Measurements from ENCODE around the gene LOXL3. TPM values are rescaled to one million over a fixed set of nuclear protein-coding genes. Genes with fewer than 3 reads are reported as not detected.

Gene LOXL3
- polyA plus RNA-seq, 1 of the 3 experiments (the other 2 are of a cell fraction), result 47.9 TPM

DNA sequence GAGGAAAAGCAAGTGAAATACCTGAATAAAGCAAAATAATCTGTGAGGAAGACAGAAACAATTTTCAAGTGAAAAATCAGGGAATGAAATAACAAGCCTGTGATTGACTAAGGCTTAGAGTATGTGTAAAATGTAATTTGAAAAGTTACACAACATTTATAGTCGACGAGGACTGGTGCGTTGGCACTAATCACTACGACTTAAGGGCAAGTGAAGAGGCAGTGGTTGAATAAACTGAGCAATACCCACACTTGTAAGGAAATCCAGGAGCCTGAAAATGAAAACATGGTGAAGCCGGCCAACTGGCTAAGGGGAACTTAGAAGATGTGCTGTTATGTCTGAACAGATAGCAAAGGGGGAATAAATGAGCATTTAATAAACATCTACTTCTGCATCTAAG is 14.1 kb upstream of the LOXL3 start:
- WGBS (ENCODE audit: low lambda C conversion rate), result 39% methylated on average over 5 of the region's 5 CpGs
- DNase-seq, result no peak
- H3K9ac ChIP-seq, result peak overlapping the region; percentile 61; the same call in 1 of the 2 replicates

DNA sequence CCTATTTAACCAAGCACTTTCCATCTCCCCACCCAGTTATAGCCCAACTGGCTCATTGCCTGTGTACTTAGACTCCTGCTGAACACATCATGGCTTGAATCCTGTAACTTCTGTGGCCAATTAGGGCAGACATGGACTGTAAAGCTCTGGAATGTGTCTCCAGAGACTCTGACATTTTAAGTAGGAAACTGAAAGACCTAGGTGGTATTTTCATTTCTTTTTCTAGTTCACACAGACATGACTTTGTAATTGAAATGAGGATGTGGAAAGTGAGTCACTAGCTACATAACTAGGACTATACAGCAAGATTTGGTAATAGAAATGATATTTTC is 13.0 kb upstream of the LOXL3 start:
- CTCF ChIA-PET, result interaction anchor here (1.0 to 3.6 kb wide), 6 partner anchors 9 to 388 kb away, joined by 3 to 24 read pairs (median 5); partner anchors contain the start of gene MOB1A
- H3K4me2 ChIP-seq, result peak overlapping the region; percentile 11; the same call in 1 of the 2 replicates
- no peak overlapping the region for H2AFZ ChIP-seq (ENCODE audit: low read depth)
- H3K4me1 ChIP-seq (ENCODE audit: control insufficient read depth in 1 of 2, insufficient read depth in 2 of 2, low read depth in 1 of 2, low read length in 1 of 2), result peaks cover 3 to 27% of the 10 kb centered on the region in 2 experiments; a peak in 2 of 4 replicates
- no peaks in the 10 kb centered on the region for H3K9me2 ChIP-seq
- no peaks in the 10 kb centered on the region for H3K27me3 ChIP-seq (ENCODE audit: insufficient read depth)
- DNase-seq, result no peak
- no peaks in the 10 kb centered on the region for H3K9me3 ChIP-seq
- H3K9ac ChIP-seq, result no peak overlapping the region; the same call in 1 of the 2 replicates
- POLR2A ChIA-PET, result no interaction called here
- H3K4me3 ChIP-seq (ENCODE audit: low read depth in 2 of 2, low read length in 1 of 2), result no peak overlapping the region
- peaks cover 39% of the 10 kb centered on the region for H3F3A ChIP-seq (replicated peaks; ENCODE audit: insufficient read depth)
- no peaks in the 10 kb centered on the region for H4K20me1 ChIP-seq (ENCODE audit: insufficient read depth)
- no peaks in the 10 kb centered on the region for H3K36me3 ChIP-seq (replicated peaks in 1 of 2; ENCODE audit: control insufficient read depth in 1 of 2, insufficient read depth in 2 of 2, low read length in 1 of 2)
- H3K79me2 ChIP-seq (ENCODE audit: insufficient read depth), result no peaks in the 10 kb centered on the region
- peak overlapping the region; percentile 86 to 93; a peak in 3 of 4 replicates for H3K27ac ChIP-seq (ENCODE audit: low read depth in 2 of 2, low read length in 1 of 2)
- TF ChIP-seq, protein P1, sequence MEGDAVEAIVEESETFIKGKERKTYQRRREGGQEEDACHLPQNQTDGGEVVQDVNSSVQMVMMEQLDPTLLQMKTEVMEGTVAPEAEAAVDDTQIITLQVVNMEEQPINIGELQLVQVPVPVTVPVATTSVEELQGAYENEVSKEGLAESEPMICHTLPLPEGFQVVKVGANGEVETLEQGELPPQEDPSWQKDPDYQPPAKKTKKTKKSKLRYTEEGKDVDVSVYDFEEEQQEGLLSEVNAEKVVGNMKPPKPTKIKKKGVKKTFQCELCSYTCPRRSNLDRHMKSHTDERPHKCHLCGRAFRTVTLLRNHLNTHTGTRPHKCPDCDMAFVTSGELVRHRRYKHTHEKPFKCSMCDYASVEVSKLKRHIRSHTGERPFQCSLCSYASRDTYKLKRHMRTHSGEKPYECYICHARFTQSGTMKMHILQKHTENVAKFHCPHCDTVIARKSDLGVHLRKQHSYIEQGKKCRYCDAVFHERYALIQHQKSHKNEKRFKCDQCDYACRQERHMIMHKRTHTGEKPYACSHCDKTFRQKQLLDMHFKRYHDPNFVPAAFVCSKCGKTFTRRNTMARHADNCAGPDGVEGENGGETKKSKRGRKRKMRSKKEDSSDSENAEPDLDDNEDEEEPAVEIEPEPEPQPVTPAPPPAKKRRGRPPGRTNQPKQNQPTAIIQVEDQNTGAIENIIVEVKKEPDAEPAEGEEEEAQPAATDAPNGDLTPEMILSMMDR (IDR thresholded peaks at IDR 0.05), result no peak
- no peak for TF ChIP-seq SMC3 (IDR thresholded peaks at IDR 0.05; ENCODE audit: low read depth, low read length)
- no peak for TF ChIP-seq USF2 (IDR thresholded peaks at IDR 0.05; ENCODE audit: borderline replicate concordance, low read depth, low read length)
- no peak for TF ChIP-seq GABPA (IDR thresholded peaks at IDR 0.05; ENCODE audit: low read depth)
- no peak for TF ChIP-seq RFX5 (IDR thresholded peaks at IDR 0.05; ENCODE audit: low read length)
- no peak for TF ChIP-seq SIN3A (IDR thresholded peaks at IDR 0.05; ENCODE audit: borderline replicate concordance, low read depth, low read length)
- peak; percentile 95 for TF ChIP-seq TCF12 (IDR thresholded peaks at IDR 0.05)
- no peak for TF ChIP-seq EZH2phosphoT487 (IDR thresholded peaks at IDR 0.05; ENCODE audit: borderline replicate concordance, low read depth)
- TF ChIP-seq POLR2AphosphoS5 (IDR thresholded peaks at IDR 0.05; ENCODE audit: low read depth, low read length), result peak; percentile 59; the same call in 1 of the 2 replicates
- TF ChIP-seq RCOR1 (IDR thresholded peaks at IDR 0.05; ENCODE audit: low read length), result no peak
- no peak for TF ChIP-seq IRF3 (IDR thresholded peaks at IDR 0.05; ENCODE audit: low read depth, low read length)
- TF ChIP-seq TAF1 (IDR thresholded peaks at IDR 0.05; ENCODE audit: borderline replicate concordance, low read depth, low read length), result no peak
- TF ChIP-seq, protein P2, sequence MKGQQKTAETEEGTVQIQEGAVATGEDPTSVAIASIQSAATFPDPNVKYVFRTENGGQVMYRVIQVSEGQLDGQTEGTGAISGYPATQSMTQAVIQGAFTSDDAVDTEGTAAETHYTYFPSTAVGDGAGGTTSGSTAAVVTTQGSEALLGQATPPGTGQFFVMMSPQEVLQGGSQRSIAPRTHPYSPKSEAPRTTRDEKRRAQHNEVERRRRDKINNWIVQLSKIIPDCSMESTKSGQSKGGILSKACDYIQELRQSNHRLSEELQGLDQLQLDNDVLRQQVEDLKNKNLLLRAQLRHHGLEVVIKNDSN (IDR thresholded peaks at IDR 0.05; ENCODE audit: borderline replicate concordance, low read depth), result no peak
- TF ChIP-seq JUND (IDR thresholded peaks at IDR 0.05), result peak; percentile 60
- peak; percentile 83 for TF ChIP-seq PBX3 (IDR thresholded peaks at IDR 0.05)

More for the DNA sequence above, 14.1 kb upstream of the LOXL3 start:
- H3F3A ChIP-seq (replicated peaks; ENCODE audit: insufficient read depth), result peaks cover 44% of the 10 kb centered on the region
- no peaks in the 10 kb centered on the region for H3K9me3 ChIP-seq
- H2AFZ ChIP-seq (ENCODE audit: low read depth), result peak overlapping the region; percentile 50
- ChIA-PET POLR2A (no interaction called here), CTCF (interaction anchor here (0.8 to 3.6 kb wide), 4 partner anchors 9 to 29 kb away, joined by 3 to 24 read pairs (median 5); no protein-coding TSS in a partner anchor)
- no peaks in the 10 kb centered on the region for H3K79me2 ChIP-seq (ENCODE audit: insufficient read depth)
- H3K27ac ChIP-seq (ENCODE audit: low read depth in 2 of 2, low read length in 1 of 2), result peak overlapping the region; percentile 86 to 93; a peak in 3 of 4 replicates
- H3K9me2 ChIP-seq, result no peaks in the 10 kb centered on the region
- TF ChIP-seq FOXJ3 (CRISPR knock-in tag; IDR thresholded peaks at IDR 0.05) (no peak), MAX (IDR thresholded peaks at IDR 0.05; ENCODE audit: low read depth) (no peak), FOSL2 (IDR thresholded peaks at IDR 0.05; ENCODE audit: borderline replicate concordance, low read depth) (0 out of 2 replicates have a peak, but pooled peaks have one; percentile 17), TCF12 (IDR thresholded peaks at IDR 0.05) (peak; percentile 39; the same call in 1 of the 2 replicates)
- H3K4me2 ChIP-seq, result peak overlapping the region; percentile 43
- no peaks in the 10 kb centered on the region for H3K27me3 ChIP-seq (ENCODE audit: insufficient read depth)
- no peak overlapping the region for H3K4me3 ChIP-seq (ENCODE audit: low read depth in 2 of 2, low read length in 1 of 2)
- peaks cover 3 to 18% of the 10 kb centered on the region in 2 experiments; a peak in 2 of 4 replicates for H3K4me1 ChIP-seq (ENCODE audit: control insufficient read depth in 1 of 2, insufficient read depth in 2 of 2, low read depth in 1 of 2, low read length in 1 of 2)
- no peaks in the 10 kb centered on the region for H3K36me3 ChIP-seq (replicated peaks in 1 of 2; ENCODE audit: control insufficient read depth in 1 of 2, insufficient read depth in 2 of 2, low read length in 1 of 2)
- H4K20me1 ChIP-seq (ENCODE audit: insufficient read depth), result no peaks in the 10 kb centered on the region
